Epidermal melanocyte (primary cell): ENCODE results near the gene WDR62.
A peak's percentile ranks its signal among the peaks of the same experiment; 100 is the strongest.

Experiments
- DNase-seq: peaks from one replicate; pipeline ENCODE4 v3.0.0; 2011; ENCODE audit warnings: low spot score; ENCODE audit not compliant: insufficient read length

WDR62 gene

DNA sequence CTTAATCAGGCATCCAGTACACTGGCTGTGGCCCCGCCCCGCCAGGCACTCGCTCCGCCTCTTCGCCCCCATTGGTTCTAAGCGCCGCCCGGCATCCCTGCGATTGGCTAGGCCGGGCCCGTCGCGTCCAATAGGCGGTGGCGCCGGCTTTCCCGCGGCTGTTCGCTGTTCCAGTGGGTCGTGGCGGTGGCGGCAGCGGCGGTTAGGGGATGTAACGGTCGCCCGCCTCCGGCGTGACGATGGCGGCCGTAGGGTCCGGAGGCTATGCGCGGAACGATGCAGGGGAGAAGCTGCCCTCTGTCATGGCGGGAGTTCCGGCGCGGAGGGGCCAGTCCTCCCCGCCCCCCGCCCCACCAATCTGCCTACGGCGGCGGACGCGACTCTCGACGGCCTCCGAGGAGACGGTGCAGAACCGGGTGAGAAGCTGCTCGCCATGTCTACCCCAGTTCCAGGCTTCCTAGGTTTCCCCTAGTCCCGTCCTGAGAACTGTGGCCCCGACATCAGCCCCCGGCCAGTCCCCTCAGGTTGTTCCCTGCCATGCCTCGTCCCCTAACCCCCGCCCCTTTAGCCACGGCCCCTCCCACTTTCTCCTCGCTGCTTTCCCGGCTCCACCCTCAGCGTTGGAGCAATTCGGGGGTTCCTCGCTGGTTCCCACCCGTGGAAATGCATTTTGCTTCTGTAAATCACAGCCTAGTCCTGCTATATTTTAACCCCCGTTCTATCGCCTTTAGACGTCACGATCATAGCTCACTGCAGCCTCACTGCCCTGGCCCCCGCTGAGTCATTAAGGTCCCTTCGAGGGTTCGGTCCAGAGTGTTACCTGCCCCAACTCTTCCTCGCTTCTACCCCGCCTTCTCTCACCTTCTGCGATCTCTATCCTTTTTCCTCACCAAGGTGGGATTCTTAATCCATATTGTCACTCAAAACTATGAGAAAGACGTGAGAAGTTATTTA is at the start of gene WDR62:
TSS of gene WDR62 (plus strand) at position 165 of the 954 bp plus-strand sequence. CDS start at position 240, 75 bp downstream.
- peak; percentile 94 for DNase-seq

GRCh38 chr19:36006955-36007354 is 47.7 kb upstream of the WDR62 start:
- DNase-seq: no peak

- DNase-seq: no peak
Observed at GRCh38 chr19:36008336-36008978, 46.2 kb upstream of the WDR62 start, which contains the start of gene SYNE4. SYNE4 (minus strand) TSS chr19:36008813; CDS start chr19:36008681, 132 bp downstream.

DNA sequence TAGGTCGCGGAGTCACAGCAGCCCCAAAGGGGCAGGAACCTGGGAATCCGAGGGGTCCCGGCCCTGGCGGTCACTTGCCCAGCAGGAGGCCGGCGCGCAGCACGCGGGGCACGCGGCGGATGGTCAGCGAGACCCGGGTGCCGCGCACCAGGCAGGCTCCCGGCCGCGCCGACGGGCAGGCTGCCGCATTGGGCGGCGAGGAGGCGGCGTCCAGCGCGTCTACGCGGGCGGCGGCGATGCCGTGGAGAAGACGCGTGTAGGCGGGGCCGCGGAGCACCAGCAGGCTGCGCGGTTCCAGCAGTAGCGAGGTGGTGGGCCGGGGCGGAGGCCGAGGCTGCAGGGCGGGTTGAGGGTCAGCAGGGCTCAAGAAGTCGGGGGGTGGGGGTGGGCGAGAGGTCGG is 45.5 kb upstream of the WDR62 start:
- no peak for DNase-seq

DNA sequence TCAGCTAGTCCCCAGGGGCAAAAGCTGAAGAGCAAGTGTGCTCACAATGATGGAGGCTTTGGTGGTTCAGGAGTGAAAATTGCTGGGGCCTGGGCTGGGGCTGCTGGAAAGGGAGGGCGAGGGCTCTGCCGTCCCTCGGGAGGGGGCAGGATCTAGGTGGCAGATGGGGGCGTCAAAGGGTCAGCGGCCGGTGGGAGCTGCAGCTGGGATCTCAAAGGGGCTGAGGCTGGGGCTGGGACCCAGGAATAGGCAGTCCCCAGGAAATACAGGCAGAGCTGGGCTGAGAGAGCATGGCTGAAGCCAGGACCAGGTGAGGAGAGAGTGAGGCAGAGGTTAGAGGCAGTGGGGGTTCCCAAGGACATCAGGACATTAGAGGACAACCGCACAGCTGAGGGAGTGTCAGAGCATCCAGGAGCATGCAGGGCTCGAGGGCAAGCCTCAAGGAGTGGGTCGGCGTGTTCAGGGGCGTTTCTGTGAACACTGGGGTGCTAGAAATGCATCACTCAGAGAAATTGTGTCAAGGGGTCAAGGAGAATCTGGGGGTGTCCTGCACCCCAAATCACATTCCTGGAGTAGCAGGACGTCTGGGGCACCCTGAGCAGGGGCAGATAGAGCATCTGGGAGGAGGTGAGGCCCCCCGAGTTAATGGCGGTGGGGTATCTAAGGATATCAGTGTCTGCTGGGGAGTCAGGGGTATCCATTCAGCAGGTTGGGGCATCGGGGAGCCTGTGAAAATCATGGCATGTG is 44.9 kb upstream of the WDR62 start:
- DNase-seq: no peak

- DNase-seq: no peak
Observed at GRCh38 chr19:36010402-36010801, 44.3 kb upstream of the WDR62 start.

DNA sequence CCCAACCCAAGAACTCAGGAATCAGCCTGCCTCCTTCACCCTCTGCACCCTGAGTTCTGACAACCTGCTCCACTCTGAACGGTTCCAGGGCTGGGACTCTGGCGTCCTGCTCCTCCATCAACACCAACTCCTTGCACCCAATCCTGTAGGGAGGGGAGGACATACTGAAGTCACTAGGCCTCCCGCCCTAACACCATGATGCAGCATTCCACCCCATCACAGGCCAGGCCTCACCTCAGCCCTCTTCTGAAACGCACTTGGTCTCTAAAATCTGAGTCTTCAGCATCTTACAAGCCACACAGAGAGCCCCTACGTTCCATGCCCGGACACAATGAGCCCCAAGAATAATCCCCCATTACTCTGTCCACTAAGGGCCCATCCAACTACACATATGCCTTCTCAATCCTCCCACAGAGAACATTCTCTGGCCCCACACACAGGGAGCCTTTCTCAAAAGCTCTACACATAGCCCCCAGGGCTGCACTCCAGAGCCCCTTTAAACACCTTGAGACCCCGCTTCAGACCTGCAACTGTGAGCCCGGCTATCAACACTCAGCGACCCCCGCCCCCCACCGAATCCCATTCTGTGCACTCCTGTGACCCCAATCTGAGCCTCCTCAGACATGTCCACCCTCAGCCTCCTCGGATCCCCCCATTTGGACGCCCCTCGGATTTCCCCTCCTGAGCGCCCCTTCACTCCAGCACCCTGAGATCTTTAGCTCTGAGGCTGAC is 41.3 kb upstream of the WDR62 start:
- DNase-seq: no peak

DNA sequence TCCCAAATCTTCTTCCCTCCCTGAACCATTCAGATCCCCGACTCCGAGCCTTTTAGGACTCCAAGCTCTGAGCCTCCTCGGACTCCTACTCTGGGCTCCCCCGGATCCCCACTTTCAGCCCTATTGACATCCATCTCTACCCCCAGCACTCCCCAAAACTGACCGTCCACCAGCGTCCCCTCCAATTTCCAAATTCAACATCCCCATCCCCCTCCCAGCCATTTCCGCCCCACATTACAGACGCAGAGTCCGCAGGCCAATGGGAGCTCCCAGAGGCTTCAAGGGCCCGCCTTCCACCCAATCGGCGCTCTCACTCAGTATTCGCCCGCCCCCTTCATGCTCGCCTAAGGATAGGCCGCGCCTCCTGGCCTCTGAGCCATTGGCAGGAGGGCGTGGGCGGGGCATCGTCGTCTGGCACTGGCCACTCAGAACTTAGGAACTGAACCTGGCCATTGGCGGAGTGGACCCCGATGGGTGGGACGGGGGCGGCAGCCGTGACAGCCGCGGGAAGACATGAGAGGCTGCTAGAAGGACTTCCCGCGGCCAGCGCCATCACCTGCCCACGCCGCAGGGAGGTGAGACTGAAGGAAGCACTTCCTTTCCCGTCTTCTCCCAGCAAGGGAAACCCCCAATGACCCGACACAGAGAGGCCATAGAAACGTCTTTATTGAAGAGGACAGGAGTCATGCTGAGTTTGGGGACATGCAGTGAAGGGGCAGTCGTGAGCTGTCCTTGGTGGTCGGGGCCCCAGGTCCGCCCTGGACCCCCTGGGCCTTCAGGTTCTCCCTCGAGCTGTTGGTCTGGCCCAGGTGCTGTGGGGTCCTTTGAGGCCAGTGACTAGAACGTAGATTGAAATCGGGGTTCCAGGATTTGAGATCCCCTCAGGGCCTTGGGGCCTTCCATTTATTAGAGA is 40.4 kb upstream of the WDR62 start, which contains the start of gene ALKBH6:
TSS of gene ALKBH6 (minus strand) at position 202 of the 913 bp plus-strand sequence. CDS start 816 bp downstream, outside the sequence.
- peak; percentile 100 for DNase-seq

DNA sequence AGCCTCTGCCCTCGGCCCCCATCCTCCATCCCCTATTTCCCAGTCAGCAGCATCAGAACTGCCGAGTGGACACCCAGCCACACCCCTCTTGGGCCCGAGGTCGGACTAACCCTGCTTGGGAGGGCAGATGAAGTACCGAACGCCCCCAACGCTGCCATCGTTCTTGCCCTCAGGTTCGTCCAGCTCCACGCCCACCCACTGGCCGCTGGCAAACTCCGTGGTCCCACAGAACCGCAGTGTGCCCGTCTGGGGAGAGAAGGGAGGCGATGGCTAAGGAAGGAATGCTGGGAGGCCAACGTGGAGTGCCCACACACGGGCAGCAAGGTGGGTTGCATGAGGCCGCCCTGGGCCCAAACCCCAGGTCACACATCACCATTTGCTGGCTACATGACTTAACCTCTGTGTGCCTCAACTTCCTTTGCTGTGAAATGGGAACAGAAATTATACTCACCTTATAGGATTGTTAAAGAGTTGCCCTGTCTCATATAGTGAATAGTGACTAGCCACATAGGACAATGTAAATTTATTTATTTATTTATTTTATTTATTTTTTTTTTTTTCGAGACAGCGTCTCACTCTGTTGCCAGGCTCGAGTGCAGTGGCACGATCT is 35.5 kb upstream of the WDR62 start:
- DNase-seq: no peak

DNA sequence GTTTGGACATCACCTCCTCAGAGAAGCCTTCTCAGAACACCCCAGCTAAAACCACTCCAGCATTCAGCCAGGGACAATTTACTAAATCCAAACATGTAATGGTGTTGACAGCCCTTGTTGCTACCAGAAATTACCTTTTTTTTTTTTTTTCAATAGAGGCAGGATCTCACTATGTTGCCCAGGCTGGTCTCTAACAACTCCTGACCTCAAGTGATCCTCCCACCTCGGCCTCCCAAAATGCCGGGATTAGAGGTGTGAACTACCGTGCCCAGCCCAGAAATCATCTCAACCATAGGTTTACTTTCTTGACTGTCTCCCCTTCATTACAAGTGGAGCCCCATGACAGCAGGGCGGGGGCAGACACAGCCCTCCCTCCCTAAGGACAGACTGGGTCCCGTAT is 31.3 kb upstream of the WDR62 start:
- no peak for DNase-seq

DNA sequence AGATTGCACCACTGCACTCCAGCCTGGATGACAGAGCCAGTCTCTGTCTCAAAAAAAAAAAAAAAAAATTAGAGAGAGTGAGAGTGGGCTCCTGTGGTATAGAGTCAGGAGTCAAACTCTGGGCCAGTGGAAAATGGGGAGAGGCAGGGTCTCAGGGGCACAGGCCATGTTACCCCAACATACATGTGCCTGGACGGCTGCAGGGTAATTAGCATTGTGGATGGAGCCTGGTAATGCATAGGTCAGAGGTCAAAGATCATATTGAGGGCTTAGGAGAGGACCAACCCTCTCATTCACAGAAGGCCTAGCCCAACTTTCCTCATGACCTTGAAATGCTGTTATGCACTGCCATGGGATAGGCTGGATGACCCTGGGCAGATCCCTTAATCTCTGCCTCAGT is 29.2 kb upstream of the WDR62 start:
- no peak for DNase-seq

DNA sequence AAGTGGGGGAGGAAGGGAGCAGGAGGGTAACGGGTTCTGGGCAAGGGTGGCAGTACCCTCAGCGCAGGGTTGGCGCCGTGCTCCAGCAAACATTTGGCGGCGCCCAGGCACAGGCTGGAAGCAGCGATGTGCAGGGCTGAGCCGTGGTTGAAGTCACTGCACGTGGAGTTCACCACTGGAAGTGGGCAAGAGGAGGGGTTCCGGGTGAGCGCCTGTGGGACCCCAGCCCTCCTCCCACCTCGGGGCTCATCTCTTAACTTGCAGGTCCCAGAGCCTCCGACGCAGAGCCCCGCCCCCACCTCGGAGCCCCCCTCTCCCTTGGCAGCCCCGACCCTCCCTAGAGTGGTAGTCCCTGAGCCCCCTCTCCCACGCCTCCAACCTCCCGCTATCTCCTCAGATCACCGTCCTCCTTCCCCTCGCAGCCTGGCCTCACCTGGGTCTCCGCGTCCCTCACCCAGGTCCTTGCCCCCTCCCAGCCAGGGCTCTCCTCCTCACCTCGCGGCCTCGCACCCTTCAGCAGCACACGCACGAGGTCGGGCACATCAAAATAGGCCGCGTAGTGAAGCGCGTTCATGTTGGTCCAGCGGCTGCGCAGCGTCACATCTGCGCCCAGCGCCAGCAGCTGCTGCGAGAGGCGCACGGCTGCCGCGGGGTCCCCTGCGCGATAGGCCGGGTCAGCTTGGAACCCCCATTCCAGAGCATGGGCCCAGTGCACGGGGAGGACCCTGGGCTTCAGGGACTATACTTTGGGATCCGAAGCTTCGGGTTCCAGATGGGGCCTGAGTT is 28.4 kb upstream of the WDR62 start:
- DNase-seq: no peak

- no peak for DNase-seq
Observed at GRCh38 chr19:36027696-36028095, 27.0 kb upstream of the WDR62 start.

DNA sequence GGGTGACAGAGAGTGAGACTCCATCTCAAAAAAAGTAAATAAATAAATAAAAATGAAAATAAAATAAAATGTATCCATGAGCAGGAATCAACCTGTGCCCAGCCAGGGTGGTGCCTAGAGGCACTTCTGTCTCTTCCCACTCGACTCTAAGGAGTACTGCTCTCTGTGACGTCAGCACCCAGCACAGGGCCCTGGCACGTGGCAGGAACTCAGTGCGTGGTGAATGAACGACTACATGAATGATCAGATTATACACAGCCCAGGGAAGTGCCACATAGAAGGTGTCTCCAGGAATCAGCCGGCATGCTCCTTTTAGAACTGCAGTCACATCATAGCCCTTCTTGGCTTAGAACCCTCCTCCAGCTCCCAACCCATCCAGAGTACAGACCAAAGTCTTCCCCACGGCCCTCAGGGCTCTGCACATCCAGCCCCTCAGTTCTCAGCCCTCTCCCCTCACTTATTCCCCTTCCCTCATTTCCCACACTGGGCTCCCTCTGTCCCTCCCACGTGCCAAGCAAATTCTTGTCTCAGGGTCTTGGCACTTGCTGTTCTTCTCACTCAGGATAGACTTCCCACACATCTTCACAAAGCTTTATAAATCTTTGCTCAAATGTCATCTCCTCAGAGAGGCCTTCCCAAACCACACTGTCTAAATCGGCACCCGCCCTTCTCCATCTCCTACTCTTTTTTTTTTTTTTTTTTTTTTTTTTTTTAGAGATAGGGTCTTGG is 26.2 kb upstream of the WDR62 start:
- no peak for DNase-seq

DNA sequence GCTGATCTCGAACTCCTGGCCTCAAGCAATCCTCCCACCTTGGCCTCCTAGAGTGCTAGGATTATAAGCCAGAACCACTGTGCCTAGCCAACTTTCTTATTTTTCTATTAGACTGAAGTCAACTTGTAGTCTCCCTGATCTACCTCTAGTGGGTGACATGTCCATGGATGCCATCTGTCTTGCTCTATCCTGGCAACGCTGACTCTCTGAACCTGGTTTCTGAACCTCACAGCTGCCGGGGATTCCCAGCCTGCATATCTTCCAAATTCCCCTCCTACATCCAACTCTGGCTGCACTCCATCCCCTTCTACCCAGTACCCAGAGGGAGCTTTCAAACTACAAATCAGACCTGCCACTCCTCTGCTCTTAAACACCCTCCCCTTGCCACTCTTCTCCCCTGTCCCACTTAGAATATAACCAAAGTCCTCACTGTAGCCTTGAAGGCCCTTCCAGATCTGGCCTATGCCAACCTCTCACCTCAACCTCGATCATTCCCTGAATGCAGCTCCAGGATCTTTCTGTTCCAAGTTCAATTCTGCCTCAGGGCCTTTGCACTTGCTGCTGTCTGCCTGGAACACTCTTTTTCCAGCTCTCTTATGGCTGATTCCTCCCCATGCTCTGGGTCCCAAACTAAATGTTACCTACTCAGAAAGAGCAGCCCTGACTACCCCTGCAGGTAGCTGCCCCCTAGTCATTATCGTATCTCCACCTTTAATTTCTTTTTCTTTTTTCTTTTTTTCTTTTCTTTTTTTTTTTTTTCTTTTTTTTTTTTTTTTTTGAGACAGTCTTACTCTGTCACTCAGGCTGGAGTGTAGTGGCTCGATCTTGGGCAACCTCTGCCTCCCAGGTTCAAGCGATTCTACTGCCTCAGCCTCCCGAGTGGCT is 24.2 kb upstream of the WDR62 start:
- DNase-seq: no peak

DNA sequence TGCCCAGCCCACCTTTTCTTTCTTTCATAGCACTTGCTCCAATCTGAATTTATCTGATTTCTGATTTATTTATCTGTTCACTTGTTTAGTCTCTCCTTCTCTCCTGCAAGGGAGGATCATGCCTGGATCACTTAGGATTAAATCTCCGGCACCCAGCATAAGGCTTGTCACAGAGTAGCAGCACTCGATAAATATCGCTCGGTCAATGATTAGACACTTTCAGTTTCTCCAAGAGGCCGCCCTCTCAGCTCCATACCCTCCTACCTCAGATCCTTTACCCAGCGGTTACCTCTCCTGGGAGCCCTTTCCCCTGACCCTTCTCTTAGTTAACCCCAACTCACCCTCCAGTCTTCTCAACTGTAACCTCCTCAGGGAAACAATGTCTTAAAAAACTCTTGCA is 23.4 kb upstream of the WDR62 start:
- no peak for DNase-seq
